ENCODE measurements around the gene RELB.
A peak's percentile ranks its signal among the peaks of the same experiment; 100 is the strongest.
"Not testable (repeated sequence)": the region's sequence is repeated elsewhere in the genome, so short reads cannot be mapped to it uniquely, and the experiment has no call there.

RELB gene

GRCh38 chr19:45001087-45001739 lies at the start of gene RELB:
TSS of gene RELB (plus strand) at chr19:45001464. CDS start at chr19:45001580, 116 bp downstream.
- DNase-seq (ENCODE audit: low spot score), result peak; percentile 73

- no peak for DNase-seq (ENCODE audit: low spot score)
These were observed 47.0 kb upstream of the RELB start for GRCh38 chr19:44954278-44954648.

GRCh38 chr19:44954649-44955504 lies 46.4 kb upstream of the RELB start, which contains the start of gene CLPTM1:
TSS of gene CLPTM1 (plus strand) at chr19:44955380. CDS start at chr19:44955396, 16 bp downstream.
- DNase-seq (ENCODE audit: low spot score), result peak; percentile 96

GRCh38 chr19:44955505-44956439 lies 45.5 kb upstream of the RELB start:
- DNase-seq (ENCODE audit: low spot score), result no peak

GRCh38 chr19:44957526-44957925 lies 43.7 kb upstream of the RELB start:
- no peak for DNase-seq (ENCODE audit: low spot score)

- no peak for DNase-seq (ENCODE audit: low spot score)
These were observed 43.2 kb upstream of the RELB start for GRCh38 chr19:44958090-44958489.

- no peak for DNase-seq (ENCODE audit: low spot score)
These were observed 41.6 kb upstream of the RELB start for GRCh38 chr19:44959691-44960090.

- no peak for DNase-seq (ENCODE audit: low spot score)
These were observed 40.1 kb upstream of the RELB start for GRCh38 chr19:44960906-44961728.

- no peak for DNase-seq (ENCODE audit: low spot score)
These were observed 39.4 kb upstream of the RELB start for GRCh38 chr19:44961821-44962220.

GRCh38 chr19:44968118-44968517 lies 33.1 kb upstream of the RELB start:
- no peak for DNase-seq (ENCODE audit: low spot score)

GRCh38 chr19:44968670-44969069 lies 32.6 kb upstream of the RELB start:
- no peak for DNase-seq (ENCODE audit: low spot score)

- DNase-seq (ENCODE audit: low spot score), result no peak
These were observed 31.8 kb upstream of the RELB start for GRCh38 chr19:44969437-44969836.

GRCh38 chr19:44971451-44971850 lies 29.8 kb upstream of the RELB start:
- not testable (repeated sequence) for DNase-seq (ENCODE audit: low spot score)

- no peak for DNase-seq (ENCODE audit: low spot score)
These were observed 28.5 kb upstream of the RELB start for GRCh38 chr19:44972802-44973201.

- no peak for DNase-seq (ENCODE audit: low spot score)
These were observed 27.1 kb upstream of the RELB start for GRCh38 chr19:44973982-44974735.

- no peak for DNase-seq (ENCODE audit: low spot score)
These were observed 26.4 kb upstream of the RELB start for GRCh38 chr19:44974857-44975256.

GRCh38 chr19:44975444-44975843 lies 25.8 kb upstream of the RELB start:
- no peak for DNase-seq (ENCODE audit: low spot score)

GRCh38 chr19:44984005-44984404 lies 17.3 kb upstream of the RELB start:
- DNase-seq (ENCODE audit: low spot score), result no peak

- no peak for DNase-seq (ENCODE audit: low spot score)
These were observed 15.8 kb upstream of the RELB start for GRCh38 chr19:44985445-44985844.

GRCh38 chr19:44986389-44986788 lies 14.9 kb upstream of the RELB start:
- no peak for DNase-seq (ENCODE audit: low spot score)

Data from cerebellar cortex (tissue), 1 donor.